ENCODE results near the gene NAALADL2.

DNA sequence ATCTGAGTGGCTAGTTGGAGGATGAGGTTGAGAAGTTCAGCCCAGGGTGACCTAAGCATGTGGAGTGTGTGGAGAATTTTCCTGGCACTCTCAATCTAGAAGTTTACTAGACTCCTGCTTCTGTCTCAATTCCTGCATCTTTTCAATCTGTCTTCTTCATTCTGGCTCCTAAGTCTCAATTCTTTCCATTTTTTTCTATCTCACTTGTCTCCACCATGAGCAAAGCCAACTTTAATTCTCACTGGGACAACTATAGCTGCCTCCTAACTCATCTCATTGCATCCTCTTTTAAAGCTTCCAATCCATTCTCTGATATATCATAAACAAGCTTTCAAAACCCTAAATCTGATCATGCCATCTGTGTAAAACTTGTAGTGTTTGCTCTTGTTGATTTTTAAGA lies 569.3 kb downstream of the NAALADL2 start:
- TF ChIP-seq, protein P1, sequence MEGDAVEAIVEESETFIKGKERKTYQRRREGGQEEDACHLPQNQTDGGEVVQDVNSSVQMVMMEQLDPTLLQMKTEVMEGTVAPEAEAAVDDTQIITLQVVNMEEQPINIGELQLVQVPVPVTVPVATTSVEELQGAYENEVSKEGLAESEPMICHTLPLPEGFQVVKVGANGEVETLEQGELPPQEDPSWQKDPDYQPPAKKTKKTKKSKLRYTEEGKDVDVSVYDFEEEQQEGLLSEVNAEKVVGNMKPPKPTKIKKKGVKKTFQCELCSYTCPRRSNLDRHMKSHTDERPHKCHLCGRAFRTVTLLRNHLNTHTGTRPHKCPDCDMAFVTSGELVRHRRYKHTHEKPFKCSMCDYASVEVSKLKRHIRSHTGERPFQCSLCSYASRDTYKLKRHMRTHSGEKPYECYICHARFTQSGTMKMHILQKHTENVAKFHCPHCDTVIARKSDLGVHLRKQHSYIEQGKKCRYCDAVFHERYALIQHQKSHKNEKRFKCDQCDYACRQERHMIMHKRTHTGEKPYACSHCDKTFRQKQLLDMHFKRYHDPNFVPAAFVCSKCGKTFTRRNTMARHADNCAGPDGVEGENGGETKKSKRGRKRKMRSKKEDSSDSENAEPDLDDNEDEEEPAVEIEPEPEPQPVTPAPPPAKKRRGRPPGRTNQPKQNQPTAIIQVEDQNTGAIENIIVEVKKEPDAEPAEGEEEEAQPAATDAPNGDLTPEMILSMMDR (conservative IDR thresholded peaks at IDR 0.05; ENCODE audit: low read depth, low read length) = no peak
- TF ChIP-seq EZH2phosphoT487 (IDR thresholded peaks at IDR 0.05; ENCODE audit: borderline replicate concordance, low read length) (no peak), EZH2 (IDR thresholded peaks at IDR 0.05; ENCODE audit: low read length, unreplicated experiment) (no peak)
